ENCODE data around the gene CAMKMT.

CAMKMT gene

GRCh38 chr2:44596537-44597320 is 235.0 kb downstream of the CAMKMT start:
- no peaks in the 10 kb centered on the region for H3K4me1 ChIP-seq (ENCODE audit: control insufficient read depth, insufficient read depth, low read length)
- no peaks in the 10 kb centered on the region for H3K9me3 ChIP-seq (ENCODE audit: control insufficient read depth, insufficient read depth, low read length)
- H3K9ac ChIP-seq (ENCODE audit: low read depth, low read length) = no peak overlapping the region
- no peak overlapping the region for H3K27ac ChIP-seq (ENCODE audit: low read depth, low read length)
- no peak overlapping the region for H3K4me3 ChIP-seq (ENCODE audit: low read depth, low read length)
- no peaks in the 10 kb centered on the region for H3K36me3 ChIP-seq (ENCODE audit: control insufficient read depth, insufficient read depth, low read length)
- H3K27me3 ChIP-seq (ENCODE audit: control insufficient read depth, insufficient read depth, low read length) = no peaks in the 10 kb centered on the region

- Histone ChIP-seq H3K36me3 (ENCODE audit: control insufficient read depth, insufficient read depth, low read length) (no peaks in the 10 kb centered on the region), H3K27me3 (ENCODE audit: control insufficient read depth, insufficient read depth, low read length) (no peaks in the 10 kb centered on the region), H3K4me3 (ENCODE audit: low read depth, low read length) (no peak overlapping the region), H3K4me1 (ENCODE audit: control insufficient read depth, insufficient read depth, low read length) (no peaks in the 10 kb centered on the region), H3K27ac (ENCODE audit: low read depth, low read length) (no peak overlapping the region), H3K9me3 (ENCODE audit: control insufficient read depth, insufficient read depth, low read length) (no peaks in the 10 kb centered on the region), H3K9ac (ENCODE audit: low read depth, low read length) (no peak overlapping the region)
Observed at GRCh38 chr2:44598330-44599119, 236.8 kb downstream of the CAMKMT start.

GRCh38 chr2:44599130-44599529 is 237.4 kb downstream of the CAMKMT start:
- Histone ChIP-seq H3K27ac (ENCODE audit: low read depth, low read length) (no peak overlapping the region), H3K9ac (ENCODE audit: low read depth, low read length) (no peak overlapping the region), H3K4me1 (ENCODE audit: control insufficient read depth, insufficient read depth, low read length) (no peaks in the 10 kb centered on the region), H3K36me3 (ENCODE audit: control insufficient read depth, insufficient read depth, low read length) (no peaks in the 10 kb centered on the region), H3K9me3 (ENCODE audit: control insufficient read depth, insufficient read depth, low read length) (no peaks in the 10 kb centered on the region), H3K4me3 (ENCODE audit: low read depth, low read length) (no peak overlapping the region), H3K27me3 (ENCODE audit: control insufficient read depth, insufficient read depth, low read length) (no peaks in the 10 kb centered on the region)

GRCh38 chr2:44602446-44602845 is 240.7 kb downstream of the CAMKMT start:
- Histone ChIP-seq H3K4me1 (ENCODE audit: control insufficient read depth, insufficient read depth, low read length) (no peaks in the 10 kb centered on the region), H3K36me3 (ENCODE audit: control insufficient read depth, insufficient read depth, low read length) (no peaks in the 10 kb centered on the region), H3K27ac (ENCODE audit: low read depth, low read length) (no peak overlapping the region), H3K9ac (ENCODE audit: low read depth, low read length) (no peak overlapping the region), H3K9me3 (ENCODE audit: control insufficient read depth, insufficient read depth, low read length) (no peaks in the 10 kb centered on the region), H3K27me3 (ENCODE audit: control insufficient read depth, insufficient read depth, low read length) (no peaks in the 10 kb centered on the region), H3K4me3 (ENCODE audit: low read depth, low read length) (no peak overlapping the region)

GRCh38 chr2:44605511-44605910 is 243.8 kb downstream of the CAMKMT start:
- no peaks in the 10 kb centered on the region for H3K27me3 ChIP-seq (ENCODE audit: control insufficient read depth, insufficient read depth, low read length)
- no peak overlapping the region for H3K9ac ChIP-seq (ENCODE audit: low read depth, low read length)
- no peaks in the 10 kb centered on the region for H3K9me3 ChIP-seq (ENCODE audit: control insufficient read depth, insufficient read depth, low read length)
- no peak overlapping the region for H3K27ac ChIP-seq (ENCODE audit: low read depth, low read length)
- H3K4me1 ChIP-seq (ENCODE audit: control insufficient read depth, insufficient read depth, low read length) = no peaks in the 10 kb centered on the region
- no peaks in the 10 kb centered on the region for H3K36me3 ChIP-seq (ENCODE audit: control insufficient read depth, insufficient read depth, low read length)
- H3K4me3 ChIP-seq (ENCODE audit: low read depth, low read length) = no peak overlapping the region

- H3K4me3 ChIP-seq (ENCODE audit: low read depth, low read length) = no peak overlapping the region
- H3K36me3 ChIP-seq (ENCODE audit: control insufficient read depth, insufficient read depth, low read length) = no peaks in the 10 kb centered on the region
- no peak overlapping the region for H3K9ac ChIP-seq (ENCODE audit: low read depth, low read length)
- no peaks in the 10 kb centered on the region for H3K27me3 ChIP-seq (ENCODE audit: control insufficient read depth, insufficient read depth, low read length)
- peaks cover 7% of the 10 kb centered on the region for H3K4me1 ChIP-seq (ENCODE audit: control insufficient read depth, insufficient read depth, low read length)
- no peak overlapping the region for H3K27ac ChIP-seq (ENCODE audit: low read depth, low read length)
- H3K9me3 ChIP-seq (ENCODE audit: control insufficient read depth, insufficient read depth, low read length) = no peaks in the 10 kb centered on the region
Observed at GRCh38 chr2:44612276-44612675, 250.5 kb downstream of the CAMKMT start.

GRCh38 chr2:44614940-44615339 is 253.2 kb downstream of the CAMKMT start:
- H3K4me3 ChIP-seq (ENCODE audit: low read depth, low read length) = no peak overlapping the region
- no peaks in the 10 kb centered on the region for H3K9me3 ChIP-seq (ENCODE audit: control insufficient read depth, insufficient read depth, low read length)
- H3K27me3 ChIP-seq (ENCODE audit: control insufficient read depth, insufficient read depth, low read length) = no peaks in the 10 kb centered on the region
- H3K36me3 ChIP-seq (ENCODE audit: control insufficient read depth, insufficient read depth, low read length) = no peaks in the 10 kb centered on the region
- H3K9ac ChIP-seq (ENCODE audit: low read depth, low read length) = no peak overlapping the region
- H3K4me1 ChIP-seq (ENCODE audit: control insufficient read depth, insufficient read depth, low read length) = peaks cover 7% of the 10 kb centered on the region
- H3K27ac ChIP-seq (ENCODE audit: low read depth, low read length) = no peak overlapping the region

GRCh38 chr2:44615950-44616518 is 254.3 kb downstream of the CAMKMT start:
- Histone ChIP-seq H3K27me3 (ENCODE audit: control insufficient read depth, insufficient read depth, low read length) (no peaks in the 10 kb centered on the region), H3K4me3 (ENCODE audit: low read depth, low read length) (no peak overlapping the region), H3K9me3 (ENCODE audit: control insufficient read depth, insufficient read depth, low read length) (no peaks in the 10 kb centered on the region), H3K27ac (ENCODE audit: low read depth, low read length) (no peak overlapping the region), H3K9ac (ENCODE audit: low read depth, low read length) (no peak overlapping the region), H3K4me1 (ENCODE audit: control insufficient read depth, insufficient read depth, low read length) (peaks cover 7% of the 10 kb centered on the region), H3K36me3 (ENCODE audit: control insufficient read depth, insufficient read depth, low read length) (no peaks in the 10 kb centered on the region)

- Histone ChIP-seq H3K36me3 (ENCODE audit: control insufficient read depth, insufficient read depth, low read length) (no peaks in the 10 kb centered on the region), H3K27me3 (ENCODE audit: control insufficient read depth, insufficient read depth, low read length) (no peaks in the 10 kb centered on the region), H3K27ac (ENCODE audit: low read depth, low read length) (no peak overlapping the region), H3K4me3 (ENCODE audit: low read depth, low read length) (no peak overlapping the region), H3K9me3 (ENCODE audit: control insufficient read depth, insufficient read depth, low read length) (no peaks in the 10 kb centered on the region), H3K4me1 (ENCODE audit: control insufficient read depth, insufficient read depth, low read length) (peaks cover 7% of the 10 kb centered on the region), H3K9ac (ENCODE audit: low read depth, low read length) (no peak overlapping the region)
Observed at GRCh38 chr2:44616667-44617155, 255.0 kb downstream of the CAMKMT start.

GRCh38 chr2:44618251-44619023 is 256.7 kb downstream of the CAMKMT start:
- Histone ChIP-seq H3K4me1 (ENCODE audit: control insufficient read depth, insufficient read depth, low read length) (peaks cover 10% of the 10 kb centered on the region), H3K4me3 (ENCODE audit: low read depth, low read length) (no peak overlapping the region), H3K9me3 (ENCODE audit: control insufficient read depth, insufficient read depth, low read length) (no peaks in the 10 kb centered on the region), H3K36me3 (ENCODE audit: control insufficient read depth, insufficient read depth, low read length) (no peaks in the 10 kb centered on the region), H3K27ac (ENCODE audit: low read depth, low read length) (no peak overlapping the region), H3K27me3 (ENCODE audit: control insufficient read depth, insufficient read depth, low read length) (no peaks in the 10 kb centered on the region), H3K9ac (ENCODE audit: low read depth, low read length) (no peak overlapping the region)

Measured in HUES48 (cell line).